ENCODE measurements around the gene PDPK1. TPM values are rescaled to one million over a fixed set of nuclear protein-coding genes. Genes with fewer than 3 reads are reported as not detected.

PDPK1 gene
- 10 to 100 TPM; 17.0 to 31.6 (median 26.2) TPM for total RNA-seq

DNA sequence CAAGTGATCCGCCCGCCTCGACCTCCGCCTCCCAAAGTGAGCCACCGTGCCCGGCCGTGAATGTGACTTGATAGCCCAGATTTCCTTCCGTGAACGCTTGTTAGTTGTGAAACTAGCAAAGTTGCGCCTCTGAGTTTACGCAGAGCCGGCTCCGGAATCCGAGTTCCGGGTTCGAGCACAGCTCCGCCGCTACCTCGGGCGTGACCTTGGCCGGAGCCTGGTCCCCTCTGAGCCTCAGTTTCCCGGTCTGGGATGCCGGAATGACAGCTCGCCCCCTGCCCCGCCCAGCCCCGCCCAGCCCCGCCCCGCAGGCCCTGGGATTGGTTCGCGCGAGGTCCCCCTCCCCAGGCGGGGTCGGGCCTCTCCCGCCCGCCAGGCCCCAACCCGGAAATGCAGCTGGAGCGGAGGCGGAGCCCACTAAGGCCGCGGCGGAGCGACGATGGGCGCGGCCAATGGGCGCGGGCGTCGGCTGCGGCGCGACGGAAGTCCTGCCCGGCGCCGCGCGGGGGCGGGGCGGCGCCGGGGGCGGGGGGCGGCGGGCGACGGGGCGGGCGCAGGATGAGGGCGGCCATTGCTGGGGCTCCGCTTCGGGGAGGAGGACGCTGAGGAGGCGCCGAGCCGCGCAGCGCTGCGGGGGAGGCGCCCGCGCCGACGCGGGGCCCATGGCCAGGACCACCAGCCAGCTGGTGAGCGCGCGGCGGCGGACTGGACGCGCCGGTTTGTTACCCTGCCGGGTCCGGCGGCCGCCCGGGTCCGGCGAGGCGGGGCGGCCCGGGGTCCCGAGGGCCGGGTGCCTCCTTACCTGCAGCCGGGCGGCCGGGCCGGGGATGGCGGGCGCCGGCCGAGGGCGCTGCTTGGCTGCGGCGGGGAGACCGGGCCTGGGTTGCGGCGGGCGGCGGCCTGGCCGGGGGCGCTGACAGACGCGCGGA, at the start of gene PDPK1:
TSS of gene PDPK1 (plus strand) at position 571 of the 929 bp plus-strand sequence. CDS start at position 663, 92 bp downstream.
- H3K4me3 ChIP-seq: peak within 1 kb of the TSS; percentile 69 to 100 (median 98)
- H3K4me1 ChIP-seq (replicated peaks in 1 of 2): peaks cover 10 to 13% of the 10 kb centered on the region in 2 donors
- H3K27ac ChIP-seq: peak within 1 kb of the TSS; percentile 67 to 97
- ATAC-seq (replicated peaks in 6 of 8): peak; percentile 75 to 95 (median 91)
- in situ Hi-C loops (cut with MboI; ENCODE audit: low pct_unique_long_range_greater_than_20kb in 2 of 9, low sequenced_read_pairs in 9 of 9, unreplicated experiment in 9 of 9): no loop called here
- WGBS, 10 experiments: 0 to 10% (median 2%) methylated on average over 2 to 8 of the region's 126 CpGs; no CpG with 5 or more reads in 7 of the 10 experiments

GRCh38 chr16:2489581-2489980, 48.2 kb upstream of the PDPK1 start:
- Histone ChIP-seq H3K27ac (no peak overlapping the region), H3K4me1 (replicated peaks in 1 of 2) (peaks cover 3 to 15% of the 10 kb centered on the region in 2 donors), H3K4me3 (no peak overlapping the region)
- no peak for ATAC-seq (replicated peaks in 6 of 8)
- 83 to 97% (median 89%) methylated on average over 2 to 7 of the region's 16 CpGs; no CpG with 5 or more reads in 4 of the 10 experiments for WGBS, 10 experiments
- in situ Hi-C loops (cut with MboI; ENCODE audit: low pct_unique_long_range_greater_than_20kb in 2 of 9, low sequenced_read_pairs in 9 of 9, unreplicated experiment in 9 of 9): loop anchor here in 1 of 9 experiments (25.0 kb wide), 1 partner anchor 152 kb away; the partner anchor contains the start of gene ABCA3

GRCh38 chr16:2490190-2491105, 47.4 kb upstream of the PDPK1 start:
- Histone ChIP-seq H3K27ac (no peak overlapping the region), H3K4me1 (replicated peaks in 1 of 2) (peaks cover 0 to 6% of the 10 kb centered on the region in 2 donors), H3K4me3 (no peak overlapping the region)
- 40 to 96% (median 88%) methylated on average over 1 to 9 of the region's 23 CpGs; no CpG with 5 or more reads in 7 of the 10 experiments for WGBS, 10 experiments
- ATAC-seq (replicated peaks in 6 of 8): peak in 1 of 8 experiments; percentile 44
- in situ Hi-C loops (cut with MboI; ENCODE audit: low pct_unique_long_range_greater_than_20kb in 2 of 9, low sequenced_read_pairs in 9 of 9, unreplicated experiment in 9 of 9): loop anchor here in 1 of 9 experiments (25.0 kb wide), 1 partner anchor 153 kb away; the partner anchor contains the start of gene ABCA3

DNA sequence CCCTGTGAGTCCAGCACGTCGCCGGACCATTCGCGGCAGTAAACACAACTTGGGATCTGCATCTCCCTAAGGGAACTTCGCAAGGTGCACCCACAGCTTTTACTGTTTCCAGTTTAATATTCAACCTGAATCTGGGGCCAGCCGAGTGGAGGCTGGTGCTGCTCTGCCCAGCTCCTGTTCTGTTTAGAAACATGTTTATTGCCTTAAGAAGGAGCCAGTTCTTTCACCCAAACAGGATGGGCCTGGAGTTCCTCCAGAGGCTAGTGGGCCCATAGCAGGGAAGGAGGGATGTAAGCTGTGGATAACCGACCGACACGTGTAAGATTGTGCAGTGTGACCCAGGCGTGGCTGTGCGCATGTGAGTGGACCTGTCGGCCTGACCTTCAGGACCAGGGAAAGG, 45.5 kb upstream of the PDPK1 start:
- peaks cover 8 to 10% of the 10 kb centered on the region in 2 donors for H3K4me1 ChIP-seq (replicated peaks in 1 of 2)
- 84 to 96% (median 90%) methylated on average over 4 to 10 of the region's 13 CpGs; no CpG with 5 or more reads in 4 of the 10 experiments for WGBS, 10 experiments
- no peak for ATAC-seq (replicated peaks in 6 of 8)
- no peak overlapping the region for H3K27ac ChIP-seq
- in situ Hi-C loops (cut with MboI; ENCODE audit: low pct_unique_long_range_greater_than_20kb in 2 of 9, low sequenced_read_pairs in 9 of 9, unreplicated experiment in 9 of 9): loop anchor here in 1 of 9 experiments (25.0 kb wide), 1 partner anchor 155 kb away; the partner anchor contains the start of gene ABCA3
- no peak overlapping the region for H3K4me3 ChIP-seq

- H3K4me1 ChIP-seq (replicated peaks in 1 of 2): peaks cover 14 to 15% of the 10 kb centered on the region in 2 donors
- H3K27ac ChIP-seq: no peak overlapping the region
- WGBS, 10 experiments: 60 to 100% (median 100%) methylated on average over 1 to 5 of the region's 6 CpGs; no CpG with 5 or more reads in 2 of the 10 experiments
- ATAC-seq (replicated peaks in 6 of 8): no peak
- H3K4me3 ChIP-seq: no peak overlapping the region
- in situ Hi-C loops (cut with MboI; ENCODE audit: low pct_unique_long_range_greater_than_20kb in 2 of 9, low sequenced_read_pairs in 9 of 9, unreplicated experiment in 9 of 9): loop anchor here in 1 of 9 experiments (25.0 kb wide), 1 partner anchor 156 kb away; the partner anchor contains the start of gene ABCA3
These were observed 44.2 kb upstream of the PDPK1 start for GRCh38 chr16:2493605-2494004.

GRCh38 chr16:2494616-2495015, 43.2 kb upstream of the PDPK1 start:
- no peak overlapping the region for H3K4me3 ChIP-seq
- WGBS, 10 experiments: 67 to 100% (median 93%) methylated on average over 1 to 5 of the region's 5 CpGs; no CpG with 5 or more reads in 2 of the 10 experiments
- in situ Hi-C loops (cut with MboI; ENCODE audit: low pct_unique_long_range_greater_than_20kb in 2 of 9, low sequenced_read_pairs in 9 of 9, unreplicated experiment in 9 of 9): loop anchor here in 1 of 9 experiments (25.0 kb wide), 1 partner anchor 157 kb away; the partner anchor contains the start of gene ABCA3
- H3K27ac ChIP-seq: no peak overlapping the region
- no peak for ATAC-seq (replicated peaks in 6 of 8)
- H3K4me1 ChIP-seq (replicated peaks in 1 of 2): peaks cover 14 to 15% of the 10 kb centered on the region in 2 donors

- no peak overlapping the region for H3K27ac ChIP-seq
- in situ Hi-C loops (cut with MboI; ENCODE audit: low pct_unique_long_range_greater_than_20kb in 2 of 9, low sequenced_read_pairs in 9 of 9, unreplicated experiment in 9 of 9): loop anchor here in 1 of 9 experiments (25.0 kb wide), 1 partner anchor 158 kb away; the partner anchor contains the start of gene ABCA3
- 87 to 100% (median 100%) methylated on average over 1 to 4 of the region's 5 CpGs; no CpG with 5 or more reads in 4 of the 10 experiments for WGBS, 10 experiments
- H3K4me3 ChIP-seq: no peak overlapping the region
- ATAC-seq (replicated peaks in 6 of 8): no peak
- peaks cover 14 to 15% of the 10 kb centered on the region in 2 donors for H3K4me1 ChIP-seq (replicated peaks in 1 of 2)
These were observed 42.8 kb upstream of the PDPK1 start for GRCh38 chr16:2495041-2495440.

- no peak overlapping the region for H3K4me3 ChIP-seq
- WGBS, 10 experiments: 89 to 100% (median 96%) methylated on average over 1 to 28 of the region's 62 CpGs; no CpG with 5 or more reads in 4 of the 10 experiments
- peaks cover 16 to 18% of the 10 kb centered on the region in 2 donors for H3K4me1 ChIP-seq (replicated peaks in 1 of 2)
- in situ Hi-C loops (cut with MboI; ENCODE audit: low pct_unique_long_range_greater_than_20kb in 2 of 9, low sequenced_read_pairs in 9 of 9, unreplicated experiment in 9 of 9): loop anchor here in 1 of 9 experiments (25.0 kb wide), 1 partner anchor 159 kb away; the partner anchor contains the start of gene ABCA3
- ATAC-seq (replicated peaks in 6 of 8): no peak
- H3K27ac ChIP-seq: peak overlapping the region; percentile 61 to 85
These were observed 41.4 kb upstream of the PDPK1 start for GRCh38 chr16:2496223-2497115.

DNA sequence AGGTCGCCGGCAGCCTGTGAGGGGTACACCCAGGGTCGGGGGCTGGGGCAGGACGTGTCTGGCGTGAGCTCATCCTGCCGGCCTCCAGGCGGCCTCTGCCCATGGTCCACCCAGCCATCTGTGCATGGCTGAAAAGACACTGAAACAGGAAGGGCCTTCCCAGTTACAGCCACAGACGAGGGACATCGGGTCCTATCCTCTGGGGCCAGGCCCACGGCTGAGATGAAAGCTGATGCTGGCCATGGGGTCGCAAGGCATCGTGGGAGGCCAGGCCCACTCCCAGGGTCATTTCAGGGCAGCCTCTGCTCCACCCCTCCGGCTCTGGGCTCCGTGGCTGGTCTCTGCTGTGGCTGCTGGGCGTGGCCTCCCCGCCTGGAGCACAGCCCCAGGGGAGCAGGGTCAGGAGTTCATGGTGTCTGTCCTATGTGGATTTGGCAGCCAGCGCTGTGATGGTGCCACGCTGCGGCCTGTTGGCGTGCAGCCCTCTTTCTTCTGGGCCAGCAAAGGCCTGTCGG, 40.6 kb upstream of the PDPK1 start:
- in situ Hi-C loops (cut with MboI; ENCODE audit: low pct_unique_long_range_greater_than_20kb in 2 of 9, low sequenced_read_pairs in 9 of 9, unreplicated experiment in 9 of 9): loop anchor here in 1 of 9 experiments (25.0 kb wide), 1 partner anchor 160 kb away; the partner anchor contains the start of gene ABCA3
- Histone ChIP-seq H3K4me1 (replicated peaks in 1 of 2) (peaks cover 23 to 24% of the 10 kb centered on the region in 2 donors), H3K27ac (peak overlapping the region; percentile 61 to 85), H3K4me3 (no peak overlapping the region)
- WGBS, 10 experiments: 0 to 78% (median 44%) methylated on average over 1 to 13 of the region's 21 CpGs; no CpG with 5 or more reads in 5 of the 10 experiments
- peak in 6 of 8 experiments; percentile 4 to 75 (median 44) for ATAC-seq (replicated peaks in 6 of 8)

- Histone ChIP-seq H3K4me1 (replicated peaks in 1 of 2) (peaks cover 24 to 29% of the 10 kb centered on the region in 2 donors), H3K27ac (peak overlapping the region; percentile 61 to 85), H3K4me3 (no peak overlapping the region)
- WGBS, 10 experiments: 54 to 100% (median 75%) methylated on average over 1 to 4 of the region's 26 CpGs; no CpG with 5 or more reads in 5 of the 10 experiments
- in situ Hi-C loops (cut with MboI; ENCODE audit: low pct_unique_long_range_greater_than_20kb in 2 of 9, low sequenced_read_pairs in 9 of 9, unreplicated experiment in 9 of 9): loop anchor here in 1 of 9 experiments (25.0 kb wide), 1 partner anchor 161 kb away; the partner anchor contains the start of gene ABCA3
- ATAC-seq (replicated peaks in 6 of 8): peak in 2 of 8 experiments; percentile 4 to 8
These were observed 39.9 kb upstream of the PDPK1 start for GRCh38 chr16:2497695-2498484.

Data from motor neuron (in vitro differentiated cells).